Neural progenitor cell (in vitro differentiated cells): ENCODE results near the gene NFIL3.

Experiments used
- CTCF ChIP-seq: fragments of 200-600 bp; sonication (generic); IDR thresholded peaks from 2 replicates; pipeline ENCODE4 v1.5.1; 2017; ENCODE audit warnings: antibody characterized with exemption, mild to moderate bottlenecking
- EZH2phosphoT487 ChIP-seq: fragments of 200-600 bp; sonication (generic); IDR thresholded peaks from 2 replicates; pipeline ENCODE4 v1.6.1; 2017; ENCODE audit warnings: antibody characterized with exemption

GRCh38 chr9:91364005-91364404, 59.6 kb downstream of the NFIL3 start:
- TF ChIP-seq CTCF (no peak), EZH2phosphoT487 (no peak)
